ENCODE results near the gene DPYSL4.

The DPYSL4 gene

GRCh38 chr10:132192991-132193665 is 6.4 kb downstream of the DPYSL4 start:
- TF ChIP-seq JUND (IDR thresholded peaks at IDR 0.05; ENCODE audit: low read depth): no peak
- in situ Hi-C loops (cut with HindIII; ENCODE audit: low pct_unique_long_range_greater_than_20kb, low sequenced_read_pairs): no loop called here
- DNase-seq (ENCODE audit: low read depth in 1 of 2, low spot score in 1 of 2): no peak

GRCh38 chr10:132193907-132194552 is 7.3 kb downstream of the DPYSL4 start:
- in situ Hi-C loops (cut with HindIII; ENCODE audit: low pct_unique_long_range_greater_than_20kb, low sequenced_read_pairs): no loop called here
- peak; percentile 62 to 79 for DNase-seq (ENCODE audit: low read depth in 1 of 2, low spot score in 1 of 2)
- TF ChIP-seq JUND (IDR thresholded peaks at IDR 0.05; ENCODE audit: low read depth): no peak

GRCh38 chr10:132194726-132195125 is 8.0 kb downstream of the DPYSL4 start:
- TF ChIP-seq JUND (IDR thresholded peaks at IDR 0.05; ENCODE audit: low read depth): no peak
- no peak for DNase-seq (ENCODE audit: low read depth in 1 of 2, low spot score in 1 of 2)
- in situ Hi-C loops (cut with HindIII; ENCODE audit: low pct_unique_long_range_greater_than_20kb, low sequenced_read_pairs): no loop called here

GRCh38 chr10:132195366-132196075 is 8.8 kb downstream of the DPYSL4 start:
- no peak for TF ChIP-seq JUND (IDR thresholded peaks at IDR 0.05; ENCODE audit: low read depth)
- no peak for DNase-seq (ENCODE audit: low read depth in 1 of 2, low spot score in 1 of 2)
- in situ Hi-C loops (cut with HindIII; ENCODE audit: low pct_unique_long_range_greater_than_20kb, low sequenced_read_pairs): no loop called here

- in situ Hi-C loops (cut with HindIII; ENCODE audit: low pct_unique_long_range_greater_than_20kb, low sequenced_read_pairs): no loop called here
- TF ChIP-seq JUND (IDR thresholded peaks at IDR 0.05; ENCODE audit: low read depth): no peak
- DNase-seq (ENCODE audit: low read depth in 1 of 2, low spot score in 1 of 2): no peak
Observed at GRCh38 chr10:132196178-132197113, 9.7 kb downstream of the DPYSL4 start.

- DNase-seq (ENCODE audit: low read depth in 1 of 2, low spot score in 1 of 2): no peak
- in situ Hi-C loops (cut with HindIII; ENCODE audit: low pct_unique_long_range_greater_than_20kb, low sequenced_read_pairs): no loop called here
- TF ChIP-seq JUND (IDR thresholded peaks at IDR 0.05; ENCODE audit: low read depth): no peak
Observed at GRCh38 chr10:132197271-132198067, 10.7 kb downstream of the DPYSL4 start.

- no peak for DNase-seq (ENCODE audit: low read depth in 1 of 2, low spot score in 1 of 2)
- in situ Hi-C loops (cut with HindIII; ENCODE audit: low pct_unique_long_range_greater_than_20kb, low sequenced_read_pairs): no loop called here
- no peak for TF ChIP-seq JUND (IDR thresholded peaks at IDR 0.05; ENCODE audit: low read depth)
Observed at GRCh38 chr10:132198068-132198370, 11.3 kb downstream of the DPYSL4 start.

- TF ChIP-seq JUND (IDR thresholded peaks at IDR 0.05; ENCODE audit: low read depth): no peak
- in situ Hi-C loops (cut with HindIII; ENCODE audit: low pct_unique_long_range_greater_than_20kb, low sequenced_read_pairs): no loop called here
- DNase-seq (ENCODE audit: low read depth in 1 of 2, low spot score in 1 of 2): no peak
Observed at GRCh38 chr10:132198381-132199181, 11.8 kb downstream of the DPYSL4 start.

GRCh38 chr10:132199268-132199853 is 12.6 kb downstream of the DPYSL4 start:
- in situ Hi-C loops (cut with HindIII; ENCODE audit: low pct_unique_long_range_greater_than_20kb, low sequenced_read_pairs): no loop called here
- DNase-seq (ENCODE audit: low read depth in 1 of 2, low spot score in 1 of 2): no peak
- no peak for TF ChIP-seq JUND (IDR thresholded peaks at IDR 0.05; ENCODE audit: low read depth)

GRCh38 chr10:132199854-132200311 is 13.1 kb downstream of the DPYSL4 start:
- no peak for TF ChIP-seq JUND (IDR thresholded peaks at IDR 0.05; ENCODE audit: low read depth)
- DNase-seq (ENCODE audit: low read depth in 1 of 2, low spot score in 1 of 2): no peak
- in situ Hi-C loops (cut with HindIII; ENCODE audit: low pct_unique_long_range_greater_than_20kb, low sequenced_read_pairs): no loop called here
